HEK293 (cell line): ENCODE data around the gene DAAM1.

Source experiments
- CTCF ChIP-seq: fragments of 450-650 bp; formaldehyde crosslinking; IDR thresholded peaks from 2 replicates; pipeline ENCODE4 v1.5.1; 2016; ENCODE audit warnings: missing biosample characterization, missing genetic modification characterization
- SP3 ChIP-seq: fragments of 450-650 bp; formaldehyde crosslinking; IDR thresholded peaks from 2 replicates; pipeline ENCODE4 v1.5.1; 2016; ENCODE audit warnings: missing biosample characterization, missing genetic modification characterization
- ZNF274 ChIP-seq, 2 experiments: fragments of 200-500 bp in 1 of 2; fragments of 450-650 bp in 1 of 2; sonication (Bioruptor generic) in 1 of 2; formaldehyde crosslinking in 1 of 2; IDR thresholded peaks; 2 replicates each; pipeline versions ENCODE4 v1.5.1 to v1.6.1; 2014 to 2016; ENCODE audit warnings: borderline replicate concordance in 1 of 2, inconsistent platforms in 1 of 2, low read length in 1 of 2, missing biosample characterization in 1 of 2, missing genetic modification characterization in 1 of 2
- ZNF292 ChIP-seq: fragments of 450-650 bp; formaldehyde crosslinking; IDR thresholded peaks from 2 replicates; pipeline ENCODE4 v1.5.1; 2016; ENCODE audit warnings: low read depth, missing biosample characterization, missing genetic modification characterization, borderline replicate concordance
- ZNF366 ChIP-seq: fragments of 450-650 bp; formaldehyde crosslinking; conservative IDR thresholded peaks from 2 replicates; pipeline ENCODE4 v1.5.1; 2016; ENCODE audit warnings: missing biosample characterization, missing genetic modification characterization
- ZNF48 ChIP-seq: fragments of 450-650 bp; formaldehyde crosslinking; IDR thresholded peaks from 2 replicates; pipeline ENCODE4 v1.5.1; 2016; ENCODE audit warnings: missing biosample characterization, missing genetic modification characterization
- ZNF544 ChIP-seq: fragments of 450-650 bp; formaldehyde crosslinking; IDR thresholded peaks from 2 replicates; pipeline ENCODE4 v1.5.0; 2017; ENCODE audit warnings: missing biosample characterization, missing genetic modification characterization
- ZNF664 ChIP-seq: fragments of 450-650 bp; formaldehyde crosslinking; IDR thresholded peaks from 2 replicates; pipeline ENCODE4 v1.5.1; 2016; ENCODE audit warnings: missing biosample characterization, missing genetic modification characterization

DNA sequence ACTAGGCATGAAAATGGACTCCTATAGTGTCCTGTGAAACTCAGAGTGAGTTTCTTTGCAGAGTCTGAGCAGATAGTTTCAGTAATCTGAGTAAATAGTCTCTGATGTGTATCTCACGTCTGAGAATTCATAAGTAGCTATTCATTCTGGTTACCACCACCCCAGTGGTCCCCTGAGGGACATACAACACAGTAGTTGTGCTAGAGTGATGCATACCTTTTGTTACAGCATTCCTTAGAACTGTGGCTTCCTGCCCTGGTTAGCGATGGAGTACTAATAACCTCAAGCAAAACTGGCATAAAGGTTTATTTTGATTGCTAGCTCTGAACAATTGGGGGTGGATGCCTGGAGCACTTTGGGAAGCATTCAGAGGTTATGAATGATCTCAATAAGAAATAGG lies 114.7 kb downstream of the DAAM1 start:
- no peak for TF ChIP-seq CTCF
- no peak for TF ChIP-seq ZNF274 (IDR thresholded peaks at IDR 0.05; ENCODE audit: low read length)
- TF ChIP-seq ZNF274 (tag by site-specific recombination; IDR thresholded peaks at IDR 0.05; ENCODE audit: borderline replicate concordance) = no peak
- TF ChIP-seq ZNF544 = no peak
- no peak for TF ChIP-seq ZNF292 (tag by site-specific recombination)
- TF ChIP-seq SP3 (tag by site-specific recombination) = no peak
- TF ChIP-seq ZNF664 (tag by site-specific recombination) = no peak
- no peak for TF ChIP-seq ZNF48 (tag by site-specific recombination)
- TF ChIP-seq ZNF366 (tag by site-specific recombination) = no peak
